Measurements from ENCODE around the gene SIRPG.

Gene SIRPG

GRCh38 chr20:1595333-1595732 lies 62.2 kb downstream of the SIRPG start:
- no peak for DNase-seq (ENCODE audit: low read depth)

- no peak for DNase-seq (ENCODE audit: low read depth)
Measured at GRCh38 chr20:1588533-1589460, 68.8 kb downstream of the SIRPG start.

GRCh38 chr20:1587781-1588532 lies 69.6 kb downstream of the SIRPG start:
- no peak for DNase-seq (ENCODE audit: low read depth)

- no peak for DNase-seq (ENCODE audit: low read depth)
Measured at GRCh38 chr20:1579488-1579887, 78.1 kb downstream of the SIRPG start.

All from activated T-cell treated with anti-CD3 and anti-CD28 coated beads for 48 hours (primary cell).